DND-41 (cell line): Measurements from ENCODE around the gene NECAB3.

Source experiments
- ATAC-seq: fragments of 200-7000 bp; cut with Tn5 transposase; 3 replicates; pipeline ENCODE4 v1.9.1; 2021; ENCODE audit warnings: low read depth; ENCODE audit not compliant: insufficient read depth
- DNase-seq: peaks from one replicate; pipeline ENCODE4 v3.0.0-alpha.2; 2020
- H2AFZ ChIP-seq: 2 replicates; pipeline ENCODE4 v1.6.0; 2012; ENCODE audit warnings: low read depth, low read length
- H3K27ac ChIP-seq: 2 replicates; pipeline ENCODE4 v1.5.1; 2012; ENCODE audit warnings: low read length, inconsistent platforms
- H3K27me3 ChIP-seq: fragments of 200-600 bp; sonication (generic); 2 replicates; pipeline ENCODE4 v1.6.0; 2012; ENCODE audit warnings: low read length, mild to moderate bottlenecking, inconsistent platforms; ENCODE audit not compliant: insufficient read depth, poor library complexity
- H3K36me3 ChIP-seq: 2 replicates; pipeline ENCODE4 v1.5.1; 2012; ENCODE audit warnings: low read length, inconsistent platforms; ENCODE audit not compliant: insufficient read depth
- H3K4me1 ChIP-seq: 2 replicates; pipeline ENCODE4 v1.5.1; 2012; ENCODE audit warnings: mild to moderate bottlenecking, low read length; ENCODE audit not compliant: insufficient read depth
- H3K4me2 ChIP-seq: 2 replicates; pipeline ENCODE4 v1.6.0; 2012; ENCODE audit warnings: mild to moderate bottlenecking, moderate library complexity, low read length, inconsistent platforms; ENCODE audit not compliant: insufficient read depth
- H3K4me3 ChIP-seq, 2 experiments: fragments of 200-600 bp in 1 of 2; shearing (Covaris generic) in 1 of 2; 2 replicates each; pipeline ENCODE4 v1.5.1; 2012 to 2016; ENCODE audit warnings: inconsistent platforms in 2 of 2, low read length in 2 of 2, mild to moderate bottlenecking in 2 of 2, low read depth in 1 of 2, moderate library complexity in 1 of 2
- H3K79me2 ChIP-seq: 2 replicates; pipeline ENCODE4 v1.6.0; 2012; ENCODE audit warnings: low read length, inconsistent platforms; ENCODE audit not compliant: insufficient read depth
- H3K9ac ChIP-seq: 2 replicates; pipeline ENCODE4 v1.6.0; 2012; ENCODE audit warnings: low read depth, mild to moderate bottlenecking, inconsistent platforms, low read length, moderate library complexity
- H3K9me3 ChIP-seq: 2 replicates; pipeline ENCODE4 v1.5.1; 2012; ENCODE audit warnings: low read length, moderate library complexity, mild to moderate bottlenecking, inconsistent platforms; ENCODE audit not compliant: insufficient read depth, severe bottlenecking
- H4K20me1 ChIP-seq: 2 replicates; pipeline ENCODE4 v1.6.0; 2012; ENCODE audit warnings: low read length; ENCODE audit not compliant: insufficient read depth
- EZH2 ChIP-seq: IDR thresholded peaks from 3 replicates; pipeline ENCODE4 v1.6.1; 2012; ENCODE audit warnings: borderline replicate concordance, low read depth, mild to moderate bottlenecking, moderate library complexity, low read length, inconsistent platforms; ENCODE audit not compliant: severe bottlenecking
- TF ChIP-seq, protein P1 (sequence below): IDR thresholded peaks from 2 replicates; pipeline ENCODE4 v1.5.1; 2012; ENCODE audit warnings: borderline replicate concordance, low read length, moderate library complexity, mild to moderate bottlenecking; ENCODE audit not compliant: poor library complexity, severe bottlenecking; ENCODE audit errors: extremely low read depth

NECAB3 gene, protein sequence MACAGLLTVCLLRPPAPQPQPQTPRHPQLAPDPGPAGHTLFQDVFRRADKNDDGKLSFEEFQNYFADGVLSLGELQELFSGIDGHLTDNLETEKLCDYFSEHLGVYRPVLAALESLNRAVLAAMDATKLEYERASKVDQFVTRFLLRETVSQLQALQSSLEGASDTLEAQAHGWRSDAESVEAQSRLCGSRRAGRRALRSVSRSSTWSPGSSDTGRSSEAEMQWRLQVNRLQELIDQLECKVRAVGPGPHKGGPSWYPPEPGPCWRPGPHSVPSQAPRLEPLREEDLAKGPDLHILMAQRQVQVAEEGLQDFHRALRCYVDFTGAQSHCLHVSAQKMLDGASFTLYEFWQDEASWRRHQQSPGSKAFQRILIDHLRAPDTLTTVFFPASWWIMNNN

GRCh38 chr20:33674294-33675135 lies at the start of gene NECAB3:
Gene NECAB3 (minus strand): TSS chr20:33674428. CDS start chr20:33674352, 76 bp downstream.
- ATAC-seq: peak; percentile 76
- TF ChIP-seq EZH2: no peak
- TF ChIP-seq, protein P1, sequence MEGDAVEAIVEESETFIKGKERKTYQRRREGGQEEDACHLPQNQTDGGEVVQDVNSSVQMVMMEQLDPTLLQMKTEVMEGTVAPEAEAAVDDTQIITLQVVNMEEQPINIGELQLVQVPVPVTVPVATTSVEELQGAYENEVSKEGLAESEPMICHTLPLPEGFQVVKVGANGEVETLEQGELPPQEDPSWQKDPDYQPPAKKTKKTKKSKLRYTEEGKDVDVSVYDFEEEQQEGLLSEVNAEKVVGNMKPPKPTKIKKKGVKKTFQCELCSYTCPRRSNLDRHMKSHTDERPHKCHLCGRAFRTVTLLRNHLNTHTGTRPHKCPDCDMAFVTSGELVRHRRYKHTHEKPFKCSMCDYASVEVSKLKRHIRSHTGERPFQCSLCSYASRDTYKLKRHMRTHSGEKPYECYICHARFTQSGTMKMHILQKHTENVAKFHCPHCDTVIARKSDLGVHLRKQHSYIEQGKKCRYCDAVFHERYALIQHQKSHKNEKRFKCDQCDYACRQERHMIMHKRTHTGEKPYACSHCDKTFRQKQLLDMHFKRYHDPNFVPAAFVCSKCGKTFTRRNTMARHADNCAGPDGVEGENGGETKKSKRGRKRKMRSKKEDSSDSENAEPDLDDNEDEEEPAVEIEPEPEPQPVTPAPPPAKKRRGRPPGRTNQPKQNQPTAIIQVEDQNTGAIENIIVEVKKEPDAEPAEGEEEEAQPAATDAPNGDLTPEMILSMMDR: no peak
- DNase-seq: peak; percentile 67

DNA sequence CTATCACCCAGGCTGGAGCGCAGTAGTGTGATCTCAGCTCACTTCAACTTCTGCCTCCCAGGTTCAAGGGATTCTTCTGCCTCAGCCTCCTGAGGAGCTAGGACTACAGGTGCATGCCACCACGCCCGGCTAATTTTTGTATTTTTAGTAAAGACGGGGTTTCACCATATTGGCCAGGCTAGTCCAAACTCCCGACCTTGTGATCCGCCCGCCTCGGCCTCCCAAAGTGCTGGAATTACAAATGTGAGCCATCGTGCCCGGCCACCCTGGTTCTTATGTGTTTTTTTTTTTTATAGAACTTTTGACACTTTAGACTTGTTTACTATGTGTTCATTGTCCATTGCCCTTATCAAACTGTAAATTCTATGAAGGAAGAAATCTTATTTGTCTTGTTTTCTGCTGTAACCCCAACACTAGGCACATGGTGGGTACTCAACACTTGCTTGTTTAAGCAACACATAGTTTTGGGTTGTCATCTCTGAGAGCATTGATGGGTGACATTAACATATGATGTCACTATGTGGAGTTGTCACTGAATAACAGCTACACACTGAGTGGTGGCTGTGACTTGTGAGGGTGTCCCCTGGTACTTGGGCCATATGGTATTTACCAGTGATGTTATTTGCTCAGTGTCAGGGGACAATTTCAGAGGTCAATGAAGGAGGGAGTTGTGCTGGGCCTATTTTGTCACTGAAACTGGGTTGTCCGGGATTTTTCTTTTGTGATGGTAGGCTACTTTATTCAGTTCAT lies 47.3 kb upstream of the NECAB3 start:
- TF ChIP-seq EZH2: no peak
- TF ChIP-seq, protein P1: no peak
- H3K4me3 ChIP-seq: no peak overlapping the region
- no peak overlapping the region for H3K4me2 ChIP-seq
- peaks cover 14% of the 10 kb centered on the region for H3K79me2 ChIP-seq
- no peak overlapping the region for H3K9ac ChIP-seq
- no peaks in the 10 kb centered on the region for H3K27me3 ChIP-seq
- H4K20me1 ChIP-seq: no peaks in the 10 kb centered on the region
- no peaks in the 10 kb centered on the region; the same call in 1 of the 2 replicates for H3K36me3 ChIP-seq
- DNase-seq (no peak), ATAC-seq (no peak)
- H3K27ac ChIP-seq: no peak overlapping the region
- peaks cover 26% of the 10 kb centered on the region for H3K4me1 ChIP-seq
- no peaks in the 10 kb centered on the region for H3K9me3 ChIP-seq
- H2AFZ ChIP-seq: no peak overlapping the region

More at GRCh38 chr20:33674294-33675135, at the start of gene NECAB3:
- Histone ChIP-seq H4K20me1 (peaks cover 47% of the 10 kb centered on the region), H2AFZ (peak within 1 kb of the TSS; percentile 74), H3K4me2 (peak within 1 kb of the TSS; percentile 89), H3K9ac (peak within 1 kb of the TSS; percentile 63), H3K36me3 (peaks cover 42% of the 10 kb centered on the region), H3K4me3 (peak within 1 kb of the TSS; percentile 27 to 63; a peak in 3 of 4 replicates), H3K79me2 (peaks cover 2% of the 10 kb centered on the region), H3K27me3 (no peaks in the 10 kb centered on the region), H3K4me1 (peaks cover 29% of the 10 kb centered on the region), H3K27ac (peak within 1 kb of the TSS; percentile 52), H3K9me3 (no peaks in the 10 kb centered on the region)

GRCh38 chr20:33719989-33720709 lies 45.9 kb upstream of the NECAB3 start, which contains the start of gene PXMP4:
Gene PXMP4 (minus strand): TSS chr20:33720310. CDS start chr20:33720207, 103 bp downstream.
- H3K4me2 ChIP-seq: peak within 1 kb of the TSS; percentile 83
- H3K4me3 ChIP-seq: peak within 1 kb of the TSS; percentile 47 to 67
- H3K27me3 ChIP-seq: no peaks in the 10 kb centered on the region
- ATAC-seq (peak; percentile 96), DNase-seq (peak; percentile 98)
- H3K4me1 ChIP-seq: peaks cover 26% of the 10 kb centered on the region
- peaks cover 18% of the 10 kb centered on the region for H3K79me2 ChIP-seq
- H3K27ac ChIP-seq: peak within 1 kb of the TSS; percentile 70
- H4K20me1 ChIP-seq: no peaks in the 10 kb centered on the region
- no peaks in the 10 kb centered on the region for H3K9me3 ChIP-seq
- peak within 1 kb of the TSS; percentile 72 for H3K9ac ChIP-seq
- H2AFZ ChIP-seq: peak within 1 kb of the TSS; percentile 92
- TF ChIP-seq, protein P1: no peak
- no peak for TF ChIP-seq EZH2
- H3K36me3 ChIP-seq: no peaks in the 10 kb centered on the region; the same call in 1 of the 2 replicates
